ENCODE data around the gene L3MBTL3.

GRCh38 chr6:130187335-130188206, 169.2 kb downstream of the L3MBTL3 start:
- TF ChIP-seq CTCF (conservative IDR thresholded peaks at IDR 0.05; ENCODE audit: low read depth in 2 of 2) (no peak), NANOG (IDR thresholded peaks at IDR 0.05; ENCODE audit: borderline replicate concordance) (no peak), EZH2 (IDR thresholded peaks at IDR 0.05; ENCODE audit: low read depth, unreplicated experiment) (no peak), CREB1 (CRISPR knock-in tag; IDR thresholded peaks at IDR 0.05; ENCODE audit: low read depth) (no peak), POLR2AphosphoS5 (IDR thresholded peaks at IDR 0.05; ENCODE audit: low read depth) (no peak), ETS1 (IDR thresholded peaks at IDR 0.05) (no peak), REST (IDR thresholded peaks at IDR 0.05; ENCODE audit: unreplicated experiment) (no peak)

Data from GM23338 (cell line).